Neural cell (in vitro differentiated cells): Measurements from ENCODE around the gene OTOA. TPM values are rescaled to one million over a fixed set of nuclear protein-coding genes. Genes with fewer than 3 reads are reported as not detected.

ENCODE experiments used
- H2AFZ ChIP-seq: fragments of 200-600, 300-800 bp; sonication (generic), shearing (Covaris generic); 2 replicates; pipeline ENCODE4 v1.6.0; 2014; ENCODE audit warnings: low read depth, mild to moderate bottlenecking, antibody characterized with exemption, low read length, moderate library complexity
- H3F3A ChIP-seq: fragments of 200-600 bp; shearing (Covaris generic); 2 replicates; pipeline ENCODE4 v1.6.1; 2016; ENCODE audit warnings: mild to moderate bottlenecking, moderate library complexity, mixed read lengths, antibody characterized with exemption, low read length; ENCODE audit not compliant: insufficient read depth, poor library complexity, severe bottlenecking
- H3K27ac ChIP-seq: fragments of 200-600, 300-800 bp; sonication (generic), shearing (Covaris generic); 2 replicates; pipeline ENCODE4 v1.5.1; 2014; ENCODE audit warnings: mild to moderate bottlenecking, low read length, moderate library complexity
- H3K27me3 ChIP-seq: fragments of 300-800, 200-600 bp; sonication (generic), shearing (Covaris generic); 2 replicates; pipeline ENCODE4 v1.6.0; 2014; ENCODE audit warnings: mild to moderate bottlenecking, low read depth, low read length, moderate library complexity; ENCODE audit not compliant: insufficient read depth
- H3K36me3 ChIP-seq: fragments of 300-800, 200-600 bp; sonication (generic), shearing (Covaris generic); 2 replicates; pipeline ENCODE4 v1.5.1; 2014; ENCODE audit warnings: mild to moderate bottlenecking, antibody characterized with exemption, low read length, moderate library complexity; ENCODE audit not compliant: insufficient read depth
- H3K4me2 ChIP-seq: fragments of 300-800, 200-600 bp; sonication (generic), shearing (Covaris generic); 2 replicates; pipeline ENCODE4 v1.6.0; 2014; ENCODE audit warnings: mild to moderate bottlenecking, low read length
- H3K4me3 ChIP-seq: fragments of 300-800, 200-600 bp; sonication (generic), shearing (Covaris generic); 2 replicates; pipeline ENCODE4 v1.5.1; 2014; ENCODE audit warnings: mild to moderate bottlenecking, low read length, moderate library complexity
- H3K79me2 ChIP-seq: fragments of 200-600 bp; shearing (Covaris generic); replicated peaks from 2 replicates; pipeline ENCODE4 v1.6.0; 2014; ENCODE audit warnings: mild to moderate bottlenecking, low read length, moderate library complexity; ENCODE audit not compliant: insufficient read depth
- H3K9ac ChIP-seq: fragments of 300-800, 200-600 bp; sonication (generic), shearing (Covaris generic); 2 replicates; pipeline ENCODE4 v1.6.1; 2016; ENCODE audit warnings: mild to moderate bottlenecking, low read length, mixed read lengths
- H3K9me2 ChIP-seq: fragments of 200-600 bp; shearing (Covaris generic); 2 replicates; pipeline ENCODE4 v1.6.1; 2016; ENCODE audit warnings: mild to moderate bottlenecking, low read length, mixed read lengths; ENCODE audit not compliant: insufficient read depth
- H3K9me3 ChIP-seq: fragments of 200-600, 300-800 bp; sonication (generic), shearing (Covaris generic); 2 replicates; pipeline ENCODE4 v1.6.1; 2016; ENCODE audit warnings: mild to moderate bottlenecking, mixed run types, low read length, moderate library complexity, mixed read lengths
- H4K20me1 ChIP-seq: fragments of 200-600 bp; shearing (Covaris generic); 2 replicates; pipeline ENCODE4 v1.6.1; 2016; ENCODE audit warnings: mild to moderate bottlenecking, mixed run types; ENCODE audit not compliant: insufficient read depth
- EP300 ChIP-seq: fragments of 450-650 bp; conservative IDR thresholded peaks from 2 replicates; pipeline ENCODE4 v1.6.1; 2014; ENCODE audit warnings: antibody characterized with exemption, mild to moderate bottlenecking, moderate library complexity; ENCODE audit not compliant: poor library complexity, severe bottlenecking
- EZH2 ChIP-seq: fragments of 200-600, 300-800 bp; shearing (Covaris generic), sonication (generic); IDR thresholded peaks from 2 replicates; pipeline ENCODE4 v1.6.1; 2014; ENCODE audit warnings: antibody characterized with exemption, low read length, borderline replicate concordance, mild to moderate bottlenecking; ENCODE audit not compliant: insufficient read depth, poor library complexity, severe bottlenecking
- MXI1 ChIP-seq: fragments of 450-650 bp; conservative IDR thresholded peaks from 2 replicates; pipeline ENCODE4 v1.6.1; 2014; ENCODE audit warnings: antibody characterized with exemption, mild to moderate bottlenecking; ENCODE audit not compliant: poor library complexity, severe bottlenecking
- POLR2AphosphoS5 ChIP-seq: IDR thresholded peaks from 2 replicates; pipeline ENCODE4 v1.6.1; 2012
- RAD21 ChIP-seq: fragments of 450-650 bp; conservative IDR thresholded peaks from 2 replicates; pipeline ENCODE4 v1.6.1; 2014; ENCODE audit warnings: antibody characterized with exemption, mild to moderate bottlenecking, moderate library complexity
- SMC3 ChIP-seq: fragments of 450-650 bp; conservative IDR thresholded peaks from 2 replicates; pipeline ENCODE4 v1.6.1; 2014; ENCODE audit warnings: antibody characterized with exemption, mild to moderate bottlenecking, moderate library complexity; ENCODE audit not compliant: poor library complexity
- TAF1 ChIP-seq: IDR thresholded peaks from 2 replicates; pipeline ENCODE4 v1.6.1; 2012; ENCODE audit warnings: low read depth
- polyA plus RNA-seq: library from polyadenylated mRNA; depleted of rRNA; stranded (reverse); fragments of >200 nt; gene quantifications from 2 replicates; pipeline ENCODE4 v1.2.3, GENCODE V29; 2014
- TF ChIP-seq, protein P1 (sequence below): IDR thresholded peaks from 2 replicates; pipeline ENCODE4 v1.6.1; 2012; ENCODE audit warnings: borderline replicate concordance
- TF ChIP-seq, protein P2 (sequence below): fragments of 450-650 bp; IDR thresholded peaks from 2 replicates; pipeline ENCODE4 v1.5.1; 2014; ENCODE audit warnings: antibody characterized with exemption, mild to moderate bottlenecking, moderate library complexity; ENCODE audit not compliant: poor library complexity, severe bottlenecking

Gene OTOA
- polyA plus RNA-seq, 1 donor from 2014 or later, result 0.12 TPM

DNA sequence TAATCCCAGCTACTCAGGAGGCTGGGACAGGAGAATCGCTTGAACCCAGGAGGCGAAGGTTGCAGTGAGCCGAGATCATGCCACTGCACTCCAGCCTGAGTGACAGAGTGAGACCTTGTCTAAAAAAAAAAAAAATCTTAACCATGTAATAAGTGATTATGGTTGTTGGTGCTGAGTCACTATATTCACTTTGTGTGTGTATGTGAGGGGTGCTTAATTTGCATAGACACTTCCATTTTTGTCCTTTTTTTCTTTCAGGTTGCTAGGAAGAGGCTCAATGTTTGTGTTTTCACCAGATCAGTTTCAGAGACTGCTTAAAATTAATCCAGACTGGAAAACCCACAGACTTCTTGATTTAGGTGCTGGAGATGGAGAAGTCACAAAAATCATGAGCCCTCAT, 46.2 kb upstream of the OTOA start:
- Histone ChIP-seq H3K9ac (no peak overlapping the region), H3K27me3 (no peaks in the 10 kb centered on the region), H2AFZ (no peak overlapping the region), H3K4me2 (no peak overlapping the region), H3K4me3 (no peak overlapping the region), H3K9me3 (no peaks in the 10 kb centered on the region), H3K36me3 (no peaks in the 10 kb centered on the region), H3F3A (no peaks in the 10 kb centered on the region), H3K27ac (no peak overlapping the region), H4K20me1 (no peaks in the 10 kb centered on the region), H3K79me2 (peaks cover 60% of the 10 kb centered on the region), H3K9me2 (no peaks in the 10 kb centered on the region)
- TF ChIP-seq MXI1 (no peak), TAF1 (no peak), RAD21 (no peak), EZH2 (no peak), SMC3 (no peak), POLR2AphosphoS5 (no peak), EP300 (no peak)
- TF ChIP-seq, protein P1, sequence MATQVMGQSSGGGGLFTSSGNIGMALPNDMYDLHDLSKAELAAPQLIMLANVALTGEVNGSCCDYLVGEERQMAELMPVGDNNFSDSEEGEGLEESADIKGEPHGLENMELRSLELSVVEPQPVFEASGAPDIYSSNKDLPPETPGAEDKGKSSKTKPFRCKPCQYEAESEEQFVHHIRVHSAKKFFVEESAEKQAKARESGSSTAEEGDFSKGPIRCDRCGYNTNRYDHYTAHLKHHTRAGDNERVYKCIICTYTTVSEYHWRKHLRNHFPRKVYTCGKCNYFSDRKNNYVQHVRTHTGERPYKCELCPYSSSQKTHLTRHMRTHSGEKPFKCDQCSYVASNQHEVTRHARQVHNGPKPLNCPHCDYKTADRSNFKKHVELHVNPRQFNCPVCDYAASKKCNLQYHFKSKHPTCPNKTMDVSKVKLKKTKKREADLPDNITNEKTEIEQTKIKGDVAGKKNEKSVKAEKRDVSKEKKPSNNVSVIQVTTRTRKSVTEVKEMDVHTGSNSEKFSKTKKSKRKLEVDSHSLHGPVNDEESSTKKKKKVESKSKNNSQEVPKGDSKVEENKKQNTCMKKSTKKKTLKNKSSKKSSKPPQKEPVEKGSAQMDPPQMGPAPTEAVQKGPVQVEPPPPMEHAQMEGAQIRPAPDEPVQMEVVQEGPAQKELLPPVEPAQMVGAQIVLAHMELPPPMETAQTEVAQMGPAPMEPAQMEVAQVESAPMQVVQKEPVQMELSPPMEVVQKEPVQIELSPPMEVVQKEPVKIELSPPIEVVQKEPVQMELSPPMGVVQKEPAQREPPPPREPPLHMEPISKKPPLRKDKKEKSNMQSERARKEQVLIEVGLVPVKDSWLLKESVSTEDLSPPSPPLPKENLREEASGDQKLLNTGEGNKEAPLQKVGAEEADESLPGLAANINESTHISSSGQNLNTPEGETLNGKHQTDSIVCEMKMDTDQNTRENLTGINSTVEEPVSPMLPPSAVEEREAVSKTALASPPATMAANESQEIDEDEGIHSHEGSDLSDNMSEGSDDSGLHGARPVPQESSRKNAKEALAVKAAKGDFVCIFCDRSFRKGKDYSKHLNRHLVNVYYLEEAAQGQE, result no peak
- TF ChIP-seq, protein P2, sequence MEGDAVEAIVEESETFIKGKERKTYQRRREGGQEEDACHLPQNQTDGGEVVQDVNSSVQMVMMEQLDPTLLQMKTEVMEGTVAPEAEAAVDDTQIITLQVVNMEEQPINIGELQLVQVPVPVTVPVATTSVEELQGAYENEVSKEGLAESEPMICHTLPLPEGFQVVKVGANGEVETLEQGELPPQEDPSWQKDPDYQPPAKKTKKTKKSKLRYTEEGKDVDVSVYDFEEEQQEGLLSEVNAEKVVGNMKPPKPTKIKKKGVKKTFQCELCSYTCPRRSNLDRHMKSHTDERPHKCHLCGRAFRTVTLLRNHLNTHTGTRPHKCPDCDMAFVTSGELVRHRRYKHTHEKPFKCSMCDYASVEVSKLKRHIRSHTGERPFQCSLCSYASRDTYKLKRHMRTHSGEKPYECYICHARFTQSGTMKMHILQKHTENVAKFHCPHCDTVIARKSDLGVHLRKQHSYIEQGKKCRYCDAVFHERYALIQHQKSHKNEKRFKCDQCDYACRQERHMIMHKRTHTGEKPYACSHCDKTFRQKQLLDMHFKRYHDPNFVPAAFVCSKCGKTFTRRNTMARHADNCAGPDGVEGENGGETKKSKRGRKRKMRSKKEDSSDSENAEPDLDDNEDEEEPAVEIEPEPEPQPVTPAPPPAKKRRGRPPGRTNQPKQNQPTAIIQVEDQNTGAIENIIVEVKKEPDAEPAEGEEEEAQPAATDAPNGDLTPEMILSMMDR, result no peak

- Histone ChIP-seq H3K27ac (no peak overlapping the region), H4K20me1 (no peaks in the 10 kb centered on the region), H3K9me2 (no peaks in the 10 kb centered on the region), H2AFZ (no peak overlapping the region), H3K9me3 (no peaks in the 10 kb centered on the region), H3K27me3 (no peaks in the 10 kb centered on the region), H3K4me2 (no peak overlapping the region), H3F3A (no peaks in the 10 kb centered on the region), H3K79me2 (peaks cover 54% of the 10 kb centered on the region), H3K36me3 (no peaks in the 10 kb centered on the region), H3K9ac (no peak overlapping the region), H3K4me3 (no peak overlapping the region)
- TF ChIP-seq EZH2 (no peak), EP300 (no peak), MXI1 (no peak), RAD21 (no peak), POLR2AphosphoS5 (no peak), TAF1 (no peak), SMC3 (no peak)
- TF ChIP-seq, protein P2, result no peak
- TF ChIP-seq, protein P1, result no peak
These were observed 45.5 kb upstream of the OTOA start for GRCh38 chr16:21618281-21618680.
